AG04450 (cell line): ENCODE measurements around the gene OXLD1. TPM values are rescaled to one million over a fixed set of nuclear protein-coding genes. Genes with fewer than 3 reads are reported as not detected.

Experiments
- CTCF ChIA-PET: fragments of 300-600, 350-600 bp; formaldehyde crosslinking; extraction: SDS; loops from one replicate; lab custom pipeline; 2022; ENCODE audit warnings: antibody characterized with exemption, inconsistent platforms; lab: Charles Lee
- POLR2A ChIA-PET: fragments of 350-600 bp; formaldehyde crosslinking; extraction: SDS; loops from one replicate; lab custom pipeline; 2021; ENCODE audit warnings: antibody characterized with exemption, inconsistent platforms; lab: Yijun Ruan, JAX
- DNase-seq: peaks from one replicate; pipeline ENCODE4 v3.0.0-alpha.2; 2011; ENCODE audit warnings: low read depth, low spot score
- H3K27ac ChIP-seq: one replicate; pipeline ENCODE4 v1.5.1; 2012; ENCODE audit warnings: low read depth, low read length, control low read depth
- H3K27me3 ChIP-seq: one replicate; pipeline ENCODE4 v1.6.0; 2012; ENCODE audit warnings: low read length; ENCODE audit not compliant: control insufficient read depth, insufficient read depth
- H3K4me3 ChIP-seq: 2 replicates; pipeline ENCODE4 v1.5.1; 2011; ENCODE audit warnings: mild to moderate bottlenecking, low read depth, low read length, control low read depth
- H3K9me3 ChIP-seq: 2 replicates; pipeline ENCODE4 v1.5.1; 2012; ENCODE audit warnings: low read length; ENCODE audit not compliant: control insufficient read depth, insufficient read depth
- polyA plus RNA-seq: library from polyadenylated mRNA; depleted of rRNA; stranded (reverse); fragments of >200 nt; gene quantifications from 2 replicates; pipeline ENCODE4 v1.2.3, GENCODE V29; 2011
- TF ChIP-seq, protein P1 (sequence below): IDR thresholded peaks from 2 replicates; pipeline ENCODE4 v1.5.1; 2011; ENCODE audit warnings: low read depth, low read length, control low read depth, inconsistent platforms

Gene OXLD1
- polyA plus RNA-seq, 1 experiment: 13.4 TPM

DNA sequence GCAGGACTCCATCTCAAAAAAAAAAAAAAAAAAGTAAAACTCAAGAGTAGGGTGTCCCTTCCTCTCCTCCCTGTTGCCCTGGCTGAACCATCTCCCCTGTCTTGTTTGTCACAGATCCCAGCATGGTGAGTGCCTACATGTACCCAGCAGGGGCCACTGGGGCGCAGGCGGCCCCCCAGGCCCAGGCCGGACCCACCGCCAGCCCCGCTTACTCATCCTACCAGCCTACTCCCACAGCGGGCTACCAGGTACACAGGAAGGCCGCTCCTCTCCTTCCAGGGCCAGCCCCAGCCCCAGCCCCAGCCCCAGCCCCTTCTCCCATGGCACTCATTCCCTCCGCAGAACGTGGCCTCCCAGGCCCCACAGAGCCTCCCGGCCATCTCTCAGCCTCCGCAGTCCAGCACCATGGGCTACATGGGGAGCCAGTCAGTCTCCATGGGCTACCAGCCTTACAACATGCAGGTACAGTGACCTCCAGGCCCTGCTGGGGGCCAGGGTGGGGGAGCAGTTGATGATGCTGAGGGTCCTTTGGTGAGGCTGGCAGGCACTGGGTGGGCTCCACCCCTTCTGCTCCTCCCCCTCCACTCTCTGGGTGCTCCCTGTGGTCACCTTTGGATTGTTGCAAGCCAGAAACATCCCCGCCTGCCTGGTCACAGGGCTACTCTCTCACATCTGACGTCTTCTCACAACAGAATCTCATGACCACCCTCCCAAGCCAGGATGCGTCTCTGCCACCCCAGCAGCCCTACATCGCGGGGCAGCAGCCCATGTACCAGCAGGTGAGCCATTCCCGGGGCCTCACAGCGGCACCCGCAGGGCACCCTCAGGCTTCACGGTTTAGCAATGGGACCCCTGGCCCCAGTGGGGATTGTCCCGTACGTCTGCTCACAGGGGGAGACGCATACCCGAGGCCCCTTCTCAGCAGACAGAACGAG is 34.2 kb upstream of the OXLD1 start:
- ChIA-PET CTCF (no interaction called here), POLR2A (interaction anchor here (3.8 kb wide), 1 partner anchor 17 kb away, joined by 35 read pairs; the partner anchor contains the start of genes ARL16 and HGS)
- Histone ChIP-seq H3K27me3 (no peaks in the 10 kb centered on the region), H3K9me3 (no peaks in the 10 kb centered on the region; the same call in 1 of the 2 replicates), H3K27ac (peak overlapping the region; percentile 21), H3K4me3 (no peak overlapping the region)
- TF ChIP-seq, protein P1, sequence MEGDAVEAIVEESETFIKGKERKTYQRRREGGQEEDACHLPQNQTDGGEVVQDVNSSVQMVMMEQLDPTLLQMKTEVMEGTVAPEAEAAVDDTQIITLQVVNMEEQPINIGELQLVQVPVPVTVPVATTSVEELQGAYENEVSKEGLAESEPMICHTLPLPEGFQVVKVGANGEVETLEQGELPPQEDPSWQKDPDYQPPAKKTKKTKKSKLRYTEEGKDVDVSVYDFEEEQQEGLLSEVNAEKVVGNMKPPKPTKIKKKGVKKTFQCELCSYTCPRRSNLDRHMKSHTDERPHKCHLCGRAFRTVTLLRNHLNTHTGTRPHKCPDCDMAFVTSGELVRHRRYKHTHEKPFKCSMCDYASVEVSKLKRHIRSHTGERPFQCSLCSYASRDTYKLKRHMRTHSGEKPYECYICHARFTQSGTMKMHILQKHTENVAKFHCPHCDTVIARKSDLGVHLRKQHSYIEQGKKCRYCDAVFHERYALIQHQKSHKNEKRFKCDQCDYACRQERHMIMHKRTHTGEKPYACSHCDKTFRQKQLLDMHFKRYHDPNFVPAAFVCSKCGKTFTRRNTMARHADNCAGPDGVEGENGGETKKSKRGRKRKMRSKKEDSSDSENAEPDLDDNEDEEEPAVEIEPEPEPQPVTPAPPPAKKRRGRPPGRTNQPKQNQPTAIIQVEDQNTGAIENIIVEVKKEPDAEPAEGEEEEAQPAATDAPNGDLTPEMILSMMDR: no peak
- DNase-seq: no peak

DNA sequence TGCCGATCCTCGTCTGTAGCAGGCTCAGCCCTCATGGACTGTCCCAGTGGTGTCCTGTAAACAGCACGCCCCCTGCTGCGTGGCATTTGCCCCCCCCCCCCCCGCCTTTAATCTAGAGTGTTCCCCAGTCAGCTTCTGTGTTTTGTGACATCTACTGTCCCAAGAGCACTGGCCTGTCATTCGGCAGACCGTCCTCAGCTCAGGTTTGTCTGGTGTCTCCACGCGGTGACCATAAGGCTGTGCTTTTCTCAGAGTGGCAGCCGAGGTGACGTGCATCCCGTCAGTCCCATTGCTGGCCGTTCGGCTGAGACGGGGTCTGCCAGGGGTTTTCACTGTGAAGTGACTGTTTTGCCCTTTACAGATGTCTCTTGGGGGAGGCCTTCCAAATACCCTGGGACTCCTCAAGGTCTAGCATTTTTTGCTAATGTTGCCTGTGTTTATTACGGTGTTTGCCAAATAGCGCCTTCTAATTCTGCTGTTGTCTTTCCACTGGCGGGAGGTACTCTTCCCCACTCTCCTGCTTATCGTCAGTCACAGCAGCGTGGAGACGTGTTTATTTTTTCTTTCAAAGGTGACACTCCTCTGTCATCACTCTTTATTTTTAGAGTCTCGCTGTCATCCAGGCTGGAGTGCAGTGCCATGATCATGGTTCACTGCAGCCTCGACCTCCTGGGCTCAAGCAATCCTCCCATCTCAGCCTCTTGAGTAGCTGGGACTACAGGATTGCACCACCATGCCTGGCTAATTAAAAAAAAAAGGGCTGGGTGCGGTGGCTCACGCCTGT is 31.0 kb upstream of the OXLD1 start:
- TF ChIP-seq, protein P1: no peak
- Histone ChIP-seq H3K4me3 (no peak overlapping the region), H3K27ac (no peak overlapping the region), H3K9me3 (no peaks in the 10 kb centered on the region; the same call in 1 of the 2 replicates), H3K27me3 (no peaks in the 10 kb centered on the region)
- no peak for DNase-seq
- CTCF ChIA-PET: no interaction called here
- POLR2A ChIA-PET: no interaction called here

DNA sequence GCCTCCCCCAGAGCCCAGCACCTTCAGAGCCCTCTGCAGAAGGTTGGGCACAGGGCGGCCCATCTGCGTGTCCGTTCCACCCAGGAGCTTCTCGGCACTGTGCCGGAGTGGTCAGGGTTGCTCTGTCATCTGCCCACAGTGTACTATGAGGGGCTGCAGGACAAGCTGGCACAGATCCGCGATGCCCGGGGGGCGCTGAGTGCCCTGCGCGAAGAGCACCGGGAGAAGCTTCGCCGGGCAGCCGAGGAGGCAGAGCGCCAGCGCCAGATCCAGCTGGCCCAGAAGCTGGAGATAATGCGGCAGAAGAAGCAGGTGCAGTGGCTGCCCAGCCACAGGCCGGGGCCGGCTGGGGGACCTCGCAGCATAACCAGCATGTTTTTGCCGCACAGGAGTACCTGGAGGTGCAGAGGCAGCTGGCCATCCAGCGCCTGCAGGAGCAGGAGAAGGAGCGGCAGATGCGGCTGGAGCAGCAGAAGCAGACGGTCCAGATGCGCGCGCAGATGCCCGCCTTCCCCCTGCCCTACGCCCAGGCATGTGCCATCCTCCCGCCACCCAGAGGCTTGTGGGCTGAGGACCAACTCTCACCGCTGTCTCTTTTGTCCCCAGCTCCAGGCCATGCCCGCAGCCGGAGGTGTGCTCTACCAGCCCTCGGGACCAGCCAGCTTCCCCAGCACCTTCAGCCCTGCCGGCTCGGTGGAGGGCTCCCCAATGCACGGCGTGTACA is 30.0 kb upstream of the OXLD1 start:
- CTCF ChIA-PET: no interaction called here
- TF ChIP-seq, protein P1: no peak
- no peak for DNase-seq

DNA sequence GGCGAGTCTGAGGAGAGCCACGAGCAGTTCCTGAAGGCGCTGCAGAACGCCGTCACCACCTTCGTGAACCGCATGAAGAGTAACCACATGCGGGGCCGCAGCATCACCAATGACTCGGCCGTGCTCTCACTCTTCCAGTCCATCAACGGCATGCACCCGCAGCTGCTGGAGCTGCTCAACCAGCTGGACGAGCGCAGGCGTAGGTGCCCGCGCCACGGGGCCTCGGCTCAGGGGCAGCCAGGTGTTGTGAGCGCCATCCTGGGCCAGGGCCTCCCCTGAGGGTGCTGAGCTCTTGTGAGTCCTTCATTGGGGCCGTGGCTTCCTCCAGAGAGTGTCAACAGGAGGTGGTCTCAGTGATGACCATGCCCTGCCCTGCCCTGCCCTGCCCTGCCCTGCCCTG is 29.4 kb upstream of the OXLD1 start:
- POLR2A ChIA-PET: interaction anchor here (0.6 to 1.5 kb wide), 4 partner anchors 10 to 226 kb away, joined by 3 to 6 read pairs (median 4); partner anchors contain the start of genes ARL16 and HGS
- DNase-seq: no peak
- Histone ChIP-seq H3K27me3 (no peaks in the 10 kb centered on the region), H3K9me3 (no peaks in the 10 kb centered on the region; the same call in 1 of the 2 replicates), H3K4me3 (no peak overlapping the region), H3K27ac (no peak overlapping the region)
- TF ChIP-seq, protein P1: no peak
- CTCF ChIA-PET: no interaction called here

More for the DNA sequence above, 30.0 kb upstream of the OXLD1 start:
- H3K27ac ChIP-seq: no peak overlapping the region
- POLR2A ChIA-PET: interaction anchor here (0.6 to 1.5 kb wide), 4 partner anchors 11 to 225 kb away, joined by 3 to 6 read pairs (median 4); partner anchors contain the start of genes ARL16 and HGS
- H3K27me3 ChIP-seq: no peaks in the 10 kb centered on the region
- no peak overlapping the region for H3K4me3 ChIP-seq
- H3K9me3 ChIP-seq: no peaks in the 10 kb centered on the region; the same call in 1 of the 2 replicates
